ENCODE data around the gene ATF7IP.
"Not testable (repeated sequence)": the region's sequence is repeated elsewhere in the genome, so short reads cannot be mapped to it uniquely, and the experiment has no call there.

Gene ATF7IP, protein sequence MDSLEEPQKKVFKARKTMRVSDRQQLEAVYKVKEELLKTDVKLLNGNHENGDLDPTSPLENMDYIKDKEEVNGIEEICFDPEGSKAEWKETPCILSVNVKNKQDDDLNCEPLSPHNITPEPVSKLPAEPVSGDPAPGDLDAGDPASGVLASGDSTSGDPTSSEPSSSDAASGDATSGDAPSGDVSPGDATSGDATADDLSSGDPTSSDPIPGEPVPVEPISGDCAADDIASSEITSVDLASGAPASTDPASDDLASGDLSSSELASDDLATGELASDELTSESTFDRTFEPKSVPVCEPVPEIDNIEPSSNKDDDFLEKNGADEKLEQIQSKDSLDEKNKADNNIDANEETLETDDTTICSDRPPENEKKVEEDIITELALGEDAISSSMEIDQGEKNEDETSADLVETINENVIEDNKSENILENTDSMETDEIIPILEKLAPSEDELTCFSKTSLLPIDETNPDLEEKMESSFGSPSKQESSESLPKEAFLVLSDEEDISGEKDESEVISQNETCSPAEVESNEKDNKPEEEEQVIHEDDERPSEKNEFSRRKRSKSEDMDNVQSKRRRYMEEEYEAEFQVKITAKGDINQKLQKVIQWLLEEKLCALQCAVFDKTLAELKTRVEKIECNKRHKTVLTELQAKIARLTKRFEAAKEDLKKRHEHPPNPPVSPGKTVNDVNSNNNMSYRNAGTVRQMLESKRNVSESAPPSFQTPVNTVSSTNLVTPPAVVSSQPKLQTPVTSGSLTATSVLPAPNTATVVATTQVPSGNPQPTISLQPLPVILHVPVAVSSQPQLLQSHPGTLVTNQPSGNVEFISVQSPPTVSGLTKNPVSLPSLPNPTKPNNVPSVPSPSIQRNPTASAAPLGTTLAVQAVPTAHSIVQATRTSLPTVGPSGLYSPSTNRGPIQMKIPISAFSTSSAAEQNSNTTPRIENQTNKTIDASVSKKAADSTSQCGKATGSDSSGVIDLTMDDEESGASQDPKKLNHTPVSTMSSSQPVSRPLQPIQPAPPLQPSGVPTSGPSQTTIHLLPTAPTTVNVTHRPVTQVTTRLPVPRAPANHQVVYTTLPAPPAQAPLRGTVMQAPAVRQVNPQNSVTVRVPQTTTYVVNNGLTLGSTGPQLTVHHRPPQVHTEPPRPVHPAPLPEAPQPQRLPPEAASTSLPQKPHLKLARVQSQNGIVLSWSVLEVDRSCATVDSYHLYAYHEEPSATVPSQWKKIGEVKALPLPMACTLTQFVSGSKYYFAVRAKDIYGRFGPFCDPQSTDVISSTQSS

DNA sequence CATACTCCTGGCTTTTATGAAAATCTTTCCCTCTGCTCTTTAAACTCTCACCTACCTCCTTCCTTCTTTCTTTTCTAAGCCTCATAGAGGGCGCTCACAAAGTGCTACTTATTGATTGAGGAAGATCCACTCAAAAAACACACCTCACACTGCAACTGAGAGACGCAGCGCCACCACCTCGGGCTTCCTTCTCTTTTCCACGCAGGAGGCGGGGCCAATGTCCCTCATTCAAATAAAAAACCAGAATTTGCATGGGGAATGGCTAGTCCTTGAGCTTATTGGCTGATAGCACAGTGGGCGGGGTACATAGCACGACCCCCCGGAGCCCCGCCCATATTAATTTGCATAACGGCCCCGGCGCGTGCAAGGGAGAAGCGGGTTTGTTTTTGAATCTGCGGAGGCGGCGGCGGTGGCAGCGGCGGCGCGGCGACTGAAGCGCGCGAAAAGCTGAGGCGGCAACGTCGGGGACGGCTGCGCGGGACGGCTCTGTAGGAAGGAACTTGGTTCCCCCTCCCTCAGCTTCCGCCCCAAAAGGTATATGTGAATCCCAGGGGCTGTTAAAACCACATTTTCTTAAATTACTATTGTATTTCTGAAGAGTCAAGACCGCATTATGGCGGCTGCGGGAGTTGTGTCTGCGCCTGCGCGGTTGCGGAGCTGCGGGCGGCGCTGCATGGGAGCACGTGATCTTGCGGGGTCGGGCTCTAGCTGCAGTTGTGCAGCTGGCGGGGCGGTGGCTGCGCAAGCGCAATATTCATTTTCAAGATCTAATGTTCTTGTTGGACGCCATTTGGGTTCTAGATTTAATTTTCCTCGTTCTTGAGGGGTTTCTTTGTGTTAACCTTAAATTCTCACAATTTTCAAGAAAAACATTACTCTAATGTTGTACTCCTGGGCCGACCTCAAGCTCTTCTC is at the start of gene ATF7IP:
ATF7IP (plus strand) TSS at position 389 of the 915 bp plus-strand sequence. CDS start 58,234 bp downstream, outside the sequence.
- DNase-seq: peak; percentile 96

DNA sequence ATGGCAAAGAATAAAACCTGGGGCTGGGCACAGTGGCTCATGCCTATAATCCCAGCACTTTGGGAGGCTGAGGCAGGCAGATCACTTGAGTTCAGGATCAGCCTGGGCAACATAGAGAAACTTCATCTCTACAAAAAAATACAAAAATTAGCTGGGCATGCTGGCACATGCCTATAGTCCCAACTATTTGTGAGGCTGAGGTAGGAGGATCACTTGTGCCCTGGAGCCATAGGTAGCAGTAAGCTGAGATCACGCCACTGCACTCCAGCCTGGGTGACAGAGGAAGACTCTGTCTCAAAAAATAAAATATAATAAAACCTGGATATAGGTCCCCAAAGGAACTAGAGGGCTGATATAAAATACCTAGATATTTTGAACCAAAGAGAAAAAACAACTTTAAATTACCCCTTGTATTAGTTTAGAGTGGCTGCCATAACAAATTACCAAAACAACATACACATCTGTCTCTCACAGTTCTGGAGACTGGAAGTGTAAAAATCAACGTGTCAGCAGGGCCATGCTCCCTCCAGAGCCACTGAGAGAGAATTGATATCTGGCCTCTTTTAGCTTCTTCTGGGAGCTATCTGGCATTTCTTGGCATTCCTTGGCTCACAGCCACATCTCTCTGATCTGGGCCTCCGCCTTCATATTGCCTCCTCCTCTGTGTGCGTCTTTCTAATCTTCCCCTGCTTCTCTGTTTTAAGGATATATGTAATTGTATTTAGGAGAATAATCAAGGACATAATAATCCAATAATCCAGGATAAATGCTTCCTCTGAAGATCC is 47.9 kb upstream of the ATF7IP start:
- no peak for DNase-seq

DNA sequence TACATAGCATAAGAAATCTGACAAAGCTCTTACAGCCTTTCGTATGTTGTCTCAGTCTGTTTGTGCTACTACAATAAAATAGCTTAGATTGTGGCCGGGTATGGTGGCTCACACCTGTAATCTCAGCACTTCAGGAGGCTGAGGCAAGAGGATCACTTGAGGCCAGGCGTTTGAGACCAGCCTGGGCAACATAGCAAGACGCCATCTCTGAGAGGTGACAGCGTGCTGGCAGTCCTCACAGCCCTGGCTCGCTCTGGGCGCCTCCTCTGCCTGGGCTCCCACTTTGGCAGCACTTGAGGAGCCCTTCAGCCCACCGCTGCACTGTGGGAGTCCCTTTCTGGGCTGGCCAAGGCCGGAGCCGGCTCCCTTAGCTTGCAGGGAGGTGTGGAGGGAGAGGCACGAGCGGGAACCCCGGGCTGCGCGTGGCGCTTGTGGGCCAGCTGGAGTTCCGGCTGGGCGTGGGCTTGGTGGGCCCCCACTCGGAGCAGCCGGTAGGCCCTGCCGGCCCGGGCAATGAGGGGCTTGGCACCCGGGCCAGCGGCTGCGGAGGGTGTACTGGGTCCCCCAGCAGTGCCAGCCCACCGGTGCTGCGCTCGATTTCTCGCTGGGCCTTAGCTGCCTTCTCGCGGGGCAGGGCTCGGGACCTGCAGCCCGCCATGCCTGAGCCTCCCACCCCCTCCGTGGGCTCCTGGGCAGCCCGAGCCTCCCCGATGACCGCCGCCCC is 45.6 kb upstream of the ATF7IP start:
- not testable (repeated sequence) for DNase-seq

DNA sequence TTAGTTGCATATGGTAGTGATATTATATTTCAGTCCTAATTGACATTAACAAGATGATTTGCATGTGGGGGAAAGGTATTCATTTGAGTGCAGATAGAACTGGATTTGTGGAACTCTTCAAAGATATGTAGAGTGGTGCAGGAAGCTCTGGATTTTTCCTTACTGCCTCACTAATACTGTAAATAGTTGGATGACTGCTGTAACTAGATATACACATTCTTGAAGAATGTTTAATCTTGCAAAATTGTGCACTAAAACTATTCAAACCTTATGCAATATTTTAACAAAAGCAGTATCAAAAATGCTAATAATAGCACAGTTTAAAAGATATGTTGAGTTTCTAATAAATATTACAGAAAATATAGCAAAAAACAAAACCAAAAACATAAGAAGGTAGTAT is 43.1 kb upstream of the ATF7IP start:
- DNase-seq: no peak

DNA sequence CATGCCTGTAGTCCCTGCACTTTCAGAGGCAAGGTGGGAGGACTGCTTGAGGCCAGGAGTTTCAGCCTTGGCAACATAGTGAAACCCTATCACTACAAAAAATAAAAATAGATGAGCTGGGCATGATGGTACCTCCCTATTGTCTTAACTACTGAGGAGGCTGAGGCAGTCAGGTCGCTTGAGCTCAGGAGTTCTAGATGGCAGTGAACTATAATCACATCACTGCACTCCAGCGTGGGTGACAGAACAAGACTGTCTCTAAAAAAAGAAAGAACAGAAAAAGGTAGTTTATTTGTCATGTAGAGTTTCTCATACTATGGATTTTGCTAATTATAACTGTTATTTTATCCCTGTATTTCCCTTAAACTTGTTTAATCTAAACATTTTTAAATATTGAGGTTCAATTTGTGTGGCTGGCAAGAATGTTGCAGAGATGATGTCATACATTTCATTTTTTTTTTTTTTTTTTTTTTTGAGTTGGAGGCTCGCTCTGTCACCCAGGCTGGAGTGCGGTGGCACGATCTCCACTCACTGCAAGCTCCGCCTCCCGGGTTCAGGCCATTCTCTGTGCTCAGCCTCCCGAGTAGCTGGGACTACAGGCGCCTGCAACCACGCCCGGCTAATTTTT is 39.7 kb upstream of the ATF7IP start:
- no peak for DNase-seq

DNA sequence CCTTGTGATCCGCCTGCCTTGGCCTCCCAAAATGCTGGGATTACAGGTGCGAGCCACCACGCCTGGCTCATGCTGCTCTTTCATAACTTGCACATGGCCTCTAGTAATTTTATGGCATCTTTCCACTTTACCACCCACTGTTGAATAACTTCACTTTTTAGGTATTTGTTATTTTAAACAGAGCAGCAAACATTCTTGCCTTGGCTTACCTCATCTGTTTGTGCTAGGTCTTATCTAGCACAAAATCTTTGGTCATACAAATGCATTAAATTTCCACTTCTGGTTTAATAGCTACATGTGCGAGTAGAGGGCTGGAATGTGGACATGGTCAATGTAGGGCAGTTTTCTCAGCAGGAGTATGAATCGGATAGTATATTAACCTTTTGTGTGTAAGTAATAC is 38.8 kb upstream of the ATF7IP start:
- DNase-seq: no peak

DNA sequence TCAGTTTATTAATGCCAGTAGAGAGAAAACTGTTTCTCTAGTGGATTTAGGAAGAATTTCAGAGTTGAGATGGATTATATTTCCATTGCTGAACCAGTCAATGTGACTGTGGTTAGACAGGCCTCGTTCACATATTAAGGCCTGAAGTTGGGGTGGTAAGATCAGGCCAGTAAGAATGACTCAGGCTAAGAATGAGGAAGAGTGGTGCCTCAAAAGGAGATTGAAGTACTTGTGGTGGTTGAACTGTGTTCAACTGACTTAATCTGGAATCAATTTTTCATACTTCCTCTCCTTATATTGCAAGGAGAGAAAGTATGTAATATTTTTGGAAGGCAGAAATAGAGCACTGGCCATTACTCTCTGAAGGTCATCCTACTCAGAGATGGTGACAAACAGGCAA is 37.8 kb upstream of the ATF7IP start:
- DNase-seq: no peak

DNA sequence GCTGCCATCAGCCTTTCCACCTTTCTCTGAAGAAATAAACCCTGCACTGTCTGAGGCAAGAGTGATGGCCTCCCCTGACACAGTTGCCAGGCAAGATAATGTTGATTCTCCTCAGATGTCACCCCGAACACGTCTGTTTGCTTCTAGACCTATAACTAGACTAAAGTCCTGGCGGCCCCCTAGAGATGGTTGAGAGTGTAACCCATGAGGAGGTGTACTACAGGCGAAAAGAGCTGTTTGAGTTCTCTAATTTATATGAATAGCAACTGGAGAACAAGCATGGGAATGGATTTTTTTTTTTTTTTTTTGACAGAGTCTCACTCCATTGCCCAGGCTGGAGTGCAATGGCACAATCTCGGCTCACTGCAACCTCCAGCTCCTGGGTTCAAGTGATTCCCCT is 33.0 kb upstream of the ATF7IP start:
- DNase-seq: no peak

DNA sequence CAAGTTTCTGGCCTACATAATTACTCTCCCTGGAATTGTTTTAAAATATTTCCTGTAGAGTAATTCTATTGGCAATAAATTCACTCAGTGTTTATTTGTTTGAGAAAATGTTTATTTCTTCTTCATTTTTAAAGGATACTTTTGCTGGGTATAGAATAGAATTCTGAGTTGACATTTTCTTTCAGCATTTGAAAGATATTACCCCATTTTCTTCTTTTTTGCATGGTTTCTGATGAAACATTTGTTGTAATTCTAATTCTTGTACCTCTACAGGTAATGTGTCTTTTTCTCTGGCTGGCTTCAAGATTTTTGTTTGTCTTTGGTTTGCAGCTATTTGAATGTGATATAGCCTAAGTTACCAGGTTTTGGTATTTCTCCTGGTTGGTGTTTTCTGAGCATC is 25.1 kb upstream of the ATF7IP start:
- DNase-seq: no peak

DNA sequence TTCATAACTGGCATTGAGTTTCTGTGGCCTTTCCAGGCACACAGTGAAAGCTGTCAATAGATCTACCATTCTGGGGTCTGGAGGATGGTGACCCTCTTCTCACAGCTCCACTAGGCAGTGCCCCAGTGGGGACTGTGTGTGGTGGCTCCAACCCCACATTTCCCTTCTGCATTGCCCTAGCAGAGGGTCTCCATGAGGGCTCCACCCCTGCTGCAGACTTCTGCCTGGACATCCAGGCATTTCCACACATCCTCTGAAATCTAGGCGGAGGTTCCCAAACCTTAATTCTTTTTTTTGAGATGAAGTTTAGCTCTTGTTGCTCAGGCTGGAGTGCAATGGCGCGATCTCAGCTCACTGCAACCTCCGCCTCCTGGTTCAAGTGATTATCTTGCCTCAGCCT is 14.0 kb upstream of the ATF7IP start:
- DNase-seq: not testable (repeated sequence)

DNA sequence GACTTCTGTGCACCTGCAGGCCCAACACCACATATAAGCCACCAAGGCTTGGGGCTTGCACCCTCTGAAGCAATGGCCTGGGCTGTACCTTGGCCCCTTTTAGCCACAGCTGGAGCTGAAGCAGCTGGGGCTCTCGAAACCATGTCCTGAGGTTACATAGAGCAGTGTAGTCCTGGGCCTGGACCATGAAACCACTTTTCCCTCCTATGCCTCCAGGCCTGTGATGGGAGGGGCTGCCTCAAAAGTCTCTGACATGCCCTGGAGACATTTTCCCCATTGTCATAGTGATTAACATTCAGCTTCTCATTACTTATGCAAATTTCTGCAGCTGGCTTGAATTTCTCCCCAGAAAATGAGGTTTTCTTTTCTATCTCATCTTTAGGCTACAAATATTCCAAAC is 13.4 kb upstream of the ATF7IP start:
- not testable (repeated sequence) for DNase-seq

DNA sequence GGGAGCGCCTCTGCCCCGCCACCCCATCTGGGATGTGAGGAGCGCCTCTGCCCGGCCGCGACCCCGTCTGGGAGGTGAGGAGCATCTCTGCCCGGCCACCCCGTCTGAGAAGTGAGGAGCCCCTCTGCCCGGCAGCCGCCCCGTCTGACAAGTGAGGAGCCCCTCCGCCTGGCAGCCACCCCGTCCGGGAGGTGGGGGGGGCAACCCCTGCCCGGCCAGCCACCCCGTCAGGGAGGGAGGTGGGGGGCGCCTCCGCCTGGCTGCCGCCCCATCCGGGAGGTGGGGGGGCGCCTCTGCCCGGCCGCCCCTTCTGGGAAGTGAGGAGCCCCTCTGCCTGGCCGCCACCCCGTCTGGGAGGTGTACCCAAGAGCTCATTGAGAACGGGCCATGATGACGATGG is 10.8 kb upstream of the ATF7IP start:
- DNase-seq: not testable (repeated sequence)

DNA sequence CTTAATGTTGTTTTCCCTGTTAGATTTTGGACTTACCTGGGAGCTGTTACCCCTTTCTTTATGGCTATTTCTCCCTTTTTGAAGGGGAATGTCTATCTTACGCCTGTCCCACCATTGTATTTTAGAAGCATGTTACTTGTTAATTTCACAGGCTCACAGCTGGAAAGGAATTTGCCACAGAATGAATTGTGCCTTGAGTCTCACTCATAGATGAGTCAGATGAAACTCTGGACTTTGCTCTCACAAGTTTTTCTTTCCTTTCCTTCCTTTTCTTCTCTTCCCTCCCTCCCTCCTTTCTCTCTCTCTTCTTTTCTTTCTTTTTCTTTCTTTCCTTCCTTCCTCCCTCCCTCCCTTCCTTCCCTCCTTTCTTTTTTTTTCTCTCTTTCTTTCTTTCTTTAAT is 9.3 kb upstream of the ATF7IP start:
- no peak for DNase-seq

DNA sequence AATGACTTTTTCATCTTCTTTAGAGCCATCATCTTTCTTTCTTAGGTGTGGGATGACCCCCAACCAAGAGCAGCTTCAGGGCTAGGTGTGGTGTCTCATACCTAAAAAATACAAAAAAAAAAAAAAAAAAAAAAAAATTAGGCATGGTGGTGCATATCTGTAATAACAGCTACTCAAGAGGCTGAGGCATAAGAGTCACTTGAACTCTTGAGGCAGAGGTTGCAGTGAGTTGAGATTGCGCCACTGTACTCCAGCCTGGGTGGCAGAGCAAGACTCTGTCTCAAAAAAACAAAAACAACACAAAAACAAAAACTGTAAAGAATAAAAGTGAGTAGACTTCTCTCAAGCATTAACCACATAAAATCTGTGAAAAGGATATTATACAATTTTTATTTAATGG is 8.0 kb upstream of the ATF7IP start:
- no peak for DNase-seq

DNA sequence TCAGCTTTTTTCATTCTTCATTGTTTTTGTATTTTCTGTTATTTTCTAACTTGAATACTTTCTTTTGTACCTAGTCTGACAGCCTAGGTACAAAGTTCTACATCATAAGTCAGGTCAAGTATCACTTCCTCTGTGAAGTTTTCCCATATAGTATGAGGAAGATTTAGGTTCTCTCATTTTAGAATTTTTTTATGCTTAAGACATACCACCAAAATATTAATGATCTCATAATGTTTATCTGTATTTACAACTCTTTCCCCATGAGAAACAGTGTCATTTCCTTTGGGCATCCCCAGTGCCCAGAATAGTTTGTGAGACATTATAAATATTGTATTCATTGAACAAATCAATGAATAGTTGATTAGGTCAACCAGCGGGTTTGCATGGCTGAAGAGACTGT is 3.1 kb upstream of the ATF7IP start:
- no peak for DNase-seq

DNA sequence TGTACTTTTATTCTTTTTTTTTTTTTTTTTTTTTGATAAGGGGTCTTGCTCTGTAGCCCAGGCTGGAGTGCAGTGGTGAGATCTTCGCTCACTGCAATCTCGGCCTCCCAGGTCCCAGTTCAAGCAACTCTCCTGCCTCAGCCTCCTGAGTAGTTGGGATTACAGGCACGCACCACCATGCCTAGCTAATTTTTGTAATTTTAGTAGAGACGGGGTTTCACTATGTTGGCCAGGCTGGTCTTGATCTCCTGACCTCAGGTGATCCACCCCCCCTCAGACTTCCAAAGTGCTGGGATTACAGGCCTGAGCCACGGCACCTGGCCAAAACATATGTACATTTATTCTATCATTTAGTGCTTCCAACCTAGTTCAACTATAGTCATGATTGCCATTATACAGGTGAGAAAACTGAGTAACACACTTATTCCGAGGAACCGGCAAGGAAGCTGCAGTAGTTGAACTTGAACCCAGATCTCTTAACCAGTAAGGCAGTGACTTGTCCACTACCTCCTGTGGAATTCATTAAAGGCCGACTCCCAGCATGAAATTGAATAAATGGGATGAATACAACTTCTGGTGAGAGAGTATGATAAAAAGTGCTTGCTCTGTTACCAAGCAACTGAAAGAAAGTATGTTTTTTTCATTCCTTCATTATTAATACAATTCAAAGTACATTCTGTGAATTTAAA is 755 bp upstream of the ATF7IP start:
- no peak for DNase-seq

DNA sequence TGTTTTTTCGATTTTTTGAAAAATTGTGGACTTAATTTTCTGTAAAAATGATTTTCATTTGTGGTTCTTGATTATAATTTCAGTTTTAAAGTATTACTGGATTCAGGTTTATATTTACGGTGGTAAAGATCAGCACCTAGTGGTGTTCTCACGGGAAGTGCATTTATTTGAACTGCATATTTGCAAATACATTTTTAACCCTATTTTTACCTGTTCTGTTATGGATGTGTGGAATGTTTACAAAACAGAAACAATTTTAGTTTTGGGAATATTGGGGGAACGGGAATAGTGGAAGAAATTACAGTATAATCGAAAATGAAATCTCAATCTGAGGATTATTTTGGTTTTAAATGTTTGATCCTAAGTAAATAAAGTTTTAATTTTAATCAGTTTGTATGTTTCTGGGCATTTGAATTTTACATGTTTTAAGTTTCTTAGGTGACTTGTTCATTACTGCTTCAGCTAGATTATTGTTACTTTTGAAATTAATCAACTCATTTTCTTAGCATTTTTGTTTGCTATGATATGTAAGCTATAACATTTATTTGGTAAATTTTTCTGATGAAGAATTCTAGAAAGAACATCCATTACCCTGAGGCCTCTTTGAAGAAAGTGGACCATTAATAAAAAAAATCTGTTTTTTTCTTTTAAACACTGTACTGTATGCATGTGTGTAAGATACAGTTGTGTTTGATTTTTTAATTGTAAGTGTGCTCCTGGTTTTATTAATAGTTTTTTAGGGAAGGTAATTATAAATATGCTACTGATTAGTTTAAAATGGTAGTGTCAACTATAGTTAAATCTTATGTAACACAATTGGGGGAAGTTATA is 942 bp downstream of the ATF7IP start:
- no peak for DNase-seq

DNA sequence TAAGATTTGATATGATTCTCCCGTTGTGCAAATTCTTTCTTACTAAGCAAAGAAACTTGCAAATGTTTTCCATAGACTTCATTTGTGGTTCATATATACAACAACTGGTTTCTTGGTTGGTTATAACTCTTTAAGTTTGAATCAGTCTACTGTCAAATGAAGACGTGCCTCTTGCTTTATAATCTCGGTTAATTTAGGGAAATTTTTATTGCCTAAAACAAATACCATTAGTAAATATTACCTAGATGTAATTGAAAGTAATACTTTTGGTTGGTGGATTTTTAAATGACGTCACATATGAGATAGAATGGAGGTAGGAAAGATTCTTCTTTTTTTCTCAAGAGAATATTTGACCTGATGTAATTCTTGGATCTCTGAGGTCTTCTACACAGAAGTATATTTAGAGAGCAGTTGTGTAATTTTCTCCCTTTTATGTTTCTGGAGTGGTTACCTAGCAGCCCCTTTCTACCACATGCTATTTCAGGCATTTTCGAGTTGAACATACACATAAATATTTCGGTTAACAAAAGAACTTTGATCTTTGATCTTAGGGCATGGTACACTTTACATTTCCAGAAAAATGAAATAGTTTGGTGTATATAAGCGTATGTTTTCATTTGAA is 1.7 kb downstream of the ATF7IP start:
- DNase-seq: no peak
